H1 (cell line): ENCODE measurements around the gene TDRD9. TPM values are rescaled to one million over a fixed set of nuclear protein-coding genes. Genes with fewer than 3 reads are reported as not detected.

Source experiments
- CTCF ChIA-PET: fragments of 300-600 bp; sonication (Branson Sonifier 250); formaldehyde crosslinking; loops from one replicate; lab custom pipeline; 2021; ENCODE audit not compliant: partially characterized antibody; lab: Charles Lee
- POLR2A ChIA-PET: fragments of 300-600 bp; sonication (Branson Sonifier 250); formaldehyde crosslinking; loops from one replicate; lab custom pipeline; 2021; ENCODE audit warnings: inconsistent platforms; ENCODE audit not compliant: partially characterized antibody; lab: Charles Lee
- DNase-seq, 2 experiments: peaks; one replicate each; pipeline versions ENCODE4 v3.0.0 to v3.0.0-alpha.2; 2010 to 2022; ENCODE audit warnings: low spot score in 2 of 2, low read depth in 1 of 2, mixed read lengths in 1 of 2
- FAIRE-seq: peaks from 2 replicates; lab custom pipeline; 2011; peaks lifted over from hg19 to GRCh38; lab: Jason Lieb, UNC
- H2AFZ ChIP-seq: 2 replicates; pipeline ENCODE4 v1.8.1; 2012; ENCODE audit warnings: low read length, inconsistent platforms
- H2AK5ac ChIP-seq: 2 replicates; pipeline ENCODE4 v1.6.1; 2013; ENCODE audit warnings: low read depth, low read length
- H2BK120ac ChIP-seq: replicated peaks from 2 replicates; pipeline ENCODE3; 2013; ENCODE audit warnings: low read depth, low read length, inconsistent platforms
- H2BK12ac ChIP-seq: 2 replicates; pipeline ENCODE4 v1.6.1; 2013; ENCODE audit warnings: low read depth, low read length
- H2BK15ac ChIP-seq: 2 replicates; pipeline ENCODE4 v1.6.1; 2013; ENCODE audit warnings: low read length
- H2BK20ac ChIP-seq: 2 replicates; pipeline ENCODE4 v1.6.1; 2013; ENCODE audit warnings: low read length
- H2BK5ac ChIP-seq: 2 replicates; pipeline ENCODE4 v1.6.1; 2013; ENCODE audit warnings: low read depth, low read length
- H3K14ac ChIP-seq: 2 replicates; pipeline ENCODE4 v1.6.1; 2013; ENCODE audit warnings: inconsistent platforms; ENCODE audit not compliant: insufficient read length
- H3K18ac ChIP-seq: 2 replicates; pipeline ENCODE4 v1.6.1; 2013; ENCODE audit warnings: low read length; ENCODE audit errors: extremely low read depth
- H3K23ac ChIP-seq: 2 replicates; pipeline ENCODE4 v1.6.1; 2013; ENCODE audit warnings: inconsistent platforms; ENCODE audit not compliant: insufficient read length
- H3K23me2 ChIP-seq: 2 replicates; pipeline ENCODE4 v1.6.1; 2013; ENCODE audit warnings: low read depth, low read length
- H3K27ac ChIP-seq: 2 replicates; pipeline ENCODE4 v1.6.1; 2011; ENCODE audit warnings: low read depth, low read length, inconsistent platforms
- H3K27me3 ChIP-seq, 4 experiments: replicated peaks in 1 of 4; 1 replicate in 1 of 4; 2 replicates in 3 of 4; pipeline versions ENCODE4 v1.6.1 to v1.8.1; 2011 to 2013; ENCODE audit warnings: low read length in 3 of 4, mild to moderate bottlenecking in 3 of 4, inconsistent platforms in 2 of 4, mixed read lengths in 2 of 4, moderate library complexity in 1 of 4; ENCODE audit not compliant: control insufficient read depth in 3 of 4, insufficient read depth in 3 of 4; ENCODE audit errors: extremely low read depth in 1 of 4
- H3K36me3 ChIP-seq, 4 experiments: 2 replicates each; pipeline versions ENCODE4 v1.6.1 to v1.8.1; 2011 to 2013; ENCODE audit warnings: mild to moderate bottlenecking in 4 of 4, low read length in 3 of 4, moderate library complexity in 2 of 4, control low read depth in 1 of 4, inconsistent platforms in 1 of 4; ENCODE audit not compliant: insufficient read depth in 4 of 4, control insufficient read depth in 2 of 4
- H3K4ac ChIP-seq: replicated peaks from 2 replicates; pipeline ENCODE3; 2013; ENCODE audit warnings: low read length, low read depth, mixed read lengths, inconsistent platforms; ENCODE audit not compliant: insufficient read length
- H3K4me1 ChIP-seq, 4 experiments: replicated peaks in 1 of 4; 1 replicate in 1 of 4; 2 replicates in 3 of 4; pipeline versions ENCODE4 v1.6.1 to v1.8.1; 2011 to 2013; ENCODE audit warnings: low read length in 3 of 4, inconsistent platforms in 2 of 4, mixed read lengths in 1 of 4; ENCODE audit not compliant: insufficient read depth in 4 of 4, control insufficient read depth in 3 of 4
- H3K4me2 ChIP-seq, 2 experiments: 2 replicates each; pipeline versions ENCODE4 v1.6.1 to v1.8.1; 2011 to 2013; ENCODE audit warnings: low read depth in 2 of 2, low read length in 2 of 2, control low read depth in 1 of 2, inconsistent platforms in 1 of 2, mild to moderate bottlenecking in 1 of 2; ENCODE audit not compliant: insufficient read depth in 1 of 2
- H3K4me3 ChIP-seq, 4 experiments: fragments of 200-600, 300-600 bp in 1 of 4; sonication (generic), shearing (Covaris generic), sonication (Bioruptor Twin) in 1 of 4; 2 replicates each; pipeline versions ENCODE4 v1.5.1 to v1.8.1; 2011 to 2016; ENCODE audit warnings: low read length in 4 of 4, low read depth in 3 of 4, control low read depth in 2 of 4, inconsistent platforms in 2 of 4, mild to moderate bottlenecking in 2 of 4, mixed read lengths in 1 of 4, moderate library complexity in 1 of 4; ENCODE audit not compliant: insufficient read depth in 2 of 4; ENCODE audit errors: extremely low read depth in 1 of 4
- H3K56ac ChIP-seq: replicated peaks from 2 replicates; pipeline ENCODE3; 2013; ENCODE audit warnings: low read depth, mild to moderate bottlenecking, mixed read lengths, low read length, inconsistent platforms; ENCODE audit not compliant: insufficient read length
- H3K79me1 ChIP-seq: 2 replicates; pipeline ENCODE4 v1.6.1; 2013; ENCODE audit warnings: low read depth, low read length, control low read depth
- H3K79me2 ChIP-seq, 2 experiments: 2 replicates each; pipeline versions ENCODE4 v1.6.1 to v1.8.1; 2012 to 2013; ENCODE audit warnings: low read length in 2 of 2, mild to moderate bottlenecking in 2 of 2, inconsistent platforms in 1 of 2; ENCODE audit not compliant: insufficient read depth in 2 of 2, control insufficient read depth in 1 of 2
- H3K9ac ChIP-seq, 4 experiments: replicated peaks in 1 of 4; 1 replicate in 1 of 4; 2 replicates in 3 of 4; pipeline versions ENCODE4 v1.6.1 to v1.8.1; 2011 to 2013; ENCODE audit warnings: low read depth in 3 of 4, low read length in 3 of 4, control low read depth in 2 of 4, mild to moderate bottlenecking in 2 of 4, moderate library complexity in 2 of 4, inconsistent platforms in 1 of 4; ENCODE audit errors: extremely low read depth in 1 of 4
- H3K9me3 ChIP-seq, 2 experiments: 2 replicates each; pipeline versions ENCODE4 v1.6.1 to v1.8.1; 2012 to 2013; ENCODE audit warnings: mild to moderate bottlenecking in 2 of 2, moderate library complexity in 2 of 2, control low read depth in 1 of 2, inconsistent platforms in 1 of 2, low read depth in 1 of 2, low read length in 1 of 2, mixed read lengths in 1 of 2; ENCODE audit not compliant: insufficient read depth in 2 of 2
- H4K20me1 ChIP-seq, 2 experiments: replicated peaks in 1 of 2; 2 replicates each; pipeline versions ENCODE3 to v1.8.1; 2011 to 2013; ENCODE audit warnings: inconsistent platforms in 2 of 2, low read length in 2 of 2, mild to moderate bottlenecking in 1 of 2; ENCODE audit not compliant: insufficient read depth in 2 of 2, control insufficient read depth in 1 of 2
- H4K5ac ChIP-seq: 2 replicates; pipeline ENCODE4 v1.6.1; 2013; ENCODE audit warnings: low read length, low read depth, mixed read lengths, inconsistent platforms; ENCODE audit not compliant: insufficient read length
- H4K8ac ChIP-seq: 2 replicates; pipeline ENCODE4 v1.8.0; 2013; ENCODE audit warnings: mild to moderate bottlenecking, moderate library complexity, low read length, inconsistent platforms; ENCODE audit not compliant: insufficient read depth; ENCODE audit errors: extremely low read depth
- H4K91ac ChIP-seq: replicated peaks from 2 replicates; pipeline ENCODE3; 2013; ENCODE audit warnings: low read length, mixed read lengths, inconsistent platforms; ENCODE audit not compliant: insufficient read length
- E2F6 ChIP-seq: IDR thresholded peaks from 2 replicates; pipeline ENCODE4 v1.6.1; 2012; ENCODE audit warnings: inconsistent platforms
- FOSL1 ChIP-seq: IDR thresholded peaks from 2 replicates; pipeline ENCODE4 v1.6.1; 2011; ENCODE audit warnings: mild to moderate bottlenecking, low read depth, low read length, moderate library complexity; ENCODE audit not compliant: insufficient read depth
- JUN ChIP-seq: IDR thresholded peaks from 2 replicates; pipeline ENCODE4 v1.6.1; 2011; ENCODE audit warnings: low read depth, mild to moderate bottlenecking, improper control_type of control experiment, low read length
- SIN3A ChIP-seq, 2 experiments: IDR thresholded peaks in 1 of 2; conservative IDR thresholded peaks in 1 of 2; 2 replicates each; pipeline ENCODE4 v1.6.1; 2011 to 2012; ENCODE audit warnings: low read length in 2 of 2, improper control_type of control experiment in 1 of 2, low read depth in 1 of 2, mild to moderate bottlenecking in 1 of 2
- SP1 ChIP-seq: IDR thresholded peaks from 2 replicates; pipeline ENCODE4 v1.6.1; 2011; ENCODE audit warnings: low read depth, low read length
- SP2 ChIP-seq: IDR thresholded peaks from 2 replicates; pipeline ENCODE4 v1.6.1; 2012; ENCODE audit warnings: mild to moderate bottlenecking, low read length, inconsistent platforms
- SUZ12 ChIP-seq: fragments of 200-600 bp; sonication (generic); IDR thresholded peaks from 2 replicates; pipeline ENCODE4 v1.6.1; 2012; ENCODE audit warnings: mild to moderate bottlenecking, inconsistent platforms, low read length, moderate library complexity, mixed read lengths
- TAF7 ChIP-seq: optimal IDR thresholded peaks from 2 replicates; pipeline ENCODE3; 2011; ENCODE audit warnings: low read depth, mild to moderate bottlenecking, inconsistent platforms, low read length, moderate library complexity, borderline replicate concordance
- TEAD4 ChIP-seq: IDR thresholded peaks from 2 replicates; pipeline ENCODE4 v1.6.1; 2012; ENCODE audit warnings: low read depth, low read length, inconsistent platforms, mixed read lengths
- WGBS, 2 experiments: shearing (Covaris generic) in 1 of 2; methylation state at CpG; one replicate each; pipeline versions ENCODE4 v1.1.6 to v1.1.7; 2013 to 2015; ENCODE audit warnings: low lambda C conversion rate in 2 of 2, mixed read lengths in 2 of 2, inconsistent platforms in 1 of 2, low coverage in 1 of 2, missing lambda C conversion rate in 1 of 2; ENCODE audit not compliant: insufficient replicate concordance in 2 of 2, insufficient coverage in 1 of 2, insufficient read length in 1 of 2; ENCODE audit errors: extremely low coverage in 1 of 2, missing lambda C conversion rate in 1 of 2; 5-methylcytosine and 5-hydroxymethylcytosine counted together
- polyA plus RNA-seq, 7 experiments: library from polyadenylated mRNA; depleted of rRNA in 3 of 7; stranded (reverse) in 5 of 7; unstranded in 2 of 7; fragments of >200 nt in 5 of 7; fragments of 200-250 nt in 2 of 7; gene quantifications; 1 replicate in 5 of 7; 2 replicates in 1 of 7; 4 replicates in 1 of 7; pipeline versions ENCODE4 v1.2.1 to v1.2.3, GENCODE V29; 2011 to 2013; ENCODE audit warnings: missing spikeins in 2 of 7, mixed read lengths in 2 of 7
- total RNA-seq: library from RNA; stranded (reverse); fragmentation: NEBNext Ultra II Directional; extraction: Animal tissue kit (Norgen Biotek cat#: 25700); gene quantifications from 2 replicates; pipeline ENCODE4 v1.2.1, GENCODE V29; 2021
- TF ChIP-seq, protein P1 (sequence below): IDR thresholded peaks from 2 replicates; pipeline ENCODE4 v1.6.1; 2012; ENCODE audit warnings: inconsistent platforms

Gene TDRD9
- total and polyA plus RNA-seq, 2 of the 8 experiments (the other 6 are each of a cell fraction or from before 2014, with no cell fraction given), result not detected

GRCh38 chr14:103920981-103921854 is 7.0 kb upstream of the TDRD9 start:
- H3K14ac ChIP-seq, result no peak overlapping the region
- ChIA-PET POLR2A (interaction anchor here (0.6 to 1.7 kb wide), 3 partner anchors 11 to 94 kb away, joined by 3 to 7 read pairs (median 3); no protein-coding TSS in a partner anchor), CTCF (interaction anchor here (0.5 to 8.7 kb wide), 20 partner anchors 9 to 141 kb away, joined by 3 to 47 read pairs (median 4); no protein-coding TSS in a partner anchor)
- H2BK120ac ChIP-seq, result no peak overlapping the region
- peaks cover 4% of the 10 kb centered on the region for H3K79me1 ChIP-seq
- H3K9ac ChIP-seq, result peak overlapping the region; percentile 80 to 92 (median 84)
- H3K23ac ChIP-seq, result no peak overlapping the region
- peaks cover 0 to 5% of the 10 kb centered on the region in 2 experiments for H4K20me1 ChIP-seq
- DNase-seq (peak; percentile 74 to 96), FAIRE-seq (no peak)
- H3K27me3 ChIP-seq, result no peaks in the 10 kb centered on the region
- peak overlapping the region; percentile 95 for H4K8ac ChIP-seq
- peak overlapping the region; percentile 47 for H4K5ac ChIP-seq
- no peak overlapping the region for H2BK15ac ChIP-seq
- peak overlapping the region; percentile 67 for H3K27ac ChIP-seq
- H3K36me3 ChIP-seq, result peaks cover 0 to 8% (median 4%) of the 10 kb centered on the region in 4 experiments; a peak in 5 of 8 replicates
- H4K91ac ChIP-seq, result peak overlapping the region; percentile 36
- WGBS, 2 experiments, result 3% methylated on average over 49 of the region's 58 CpGs; no CpG with 5 or more reads in 1 of the 2 experiments
- peak overlapping the region; percentile 73 for H3K4ac ChIP-seq
- H3K4me1 ChIP-seq, result 0 out of 7 replicates have a peak, but pooled peaks cover 0 to 4% (median 0%) of the 10 kb centered on the region in 4 experiments
- H3K4me2 ChIP-seq, result peak overlapping the region; percentile 86 to 100
- peak overlapping the region; percentile 86 to 98 (median 94) for H3K4me3 ChIP-seq
- H3K79me2 ChIP-seq, result peaks cover 4 to 40% of the 10 kb centered on the region in 2 experiments
- H2BK20ac ChIP-seq, result no peak overlapping the region
- peak overlapping the region; percentile 22; the same call in 1 of the 2 replicates for H2BK5ac ChIP-seq
- H2BK12ac ChIP-seq, result no peak overlapping the region
- H3K23me2 ChIP-seq, result peaks cover 4% of the 10 kb centered on the region
- H2AK5ac ChIP-seq, result no peak overlapping the region
- H2AFZ ChIP-seq, result peak overlapping the region; percentile 98
- H3K9me3 ChIP-seq, result no peaks in the 10 kb centered on the region
- no peak overlapping the region for H3K18ac ChIP-seq
- H3K56ac ChIP-seq, result peak overlapping the region; percentile 84
- TF ChIP-seq FOSL1 (no peak), SIN3A (conservative IDR thresholded peaks at IDR 0.05 in 1 of 2, IDR thresholded peaks at IDR 0.05 in 1 of 2; ENCODE audit: low read depth in 1 of 2, low read length in 2 of 2) (peak; percentile 21 to 76; a peak in 2 of 4 replicates), SP1 (no peak; the same call in 1 of the 2 replicates), TAF7 (peak; percentile 78), E2F6 (no peak), JUN (no peak), TEAD4 (no peak), SUZ12 (no peak), SP2 (peak; percentile 62; the same call in 1 of the 2 replicates)
- TF ChIP-seq, protein P1, sequence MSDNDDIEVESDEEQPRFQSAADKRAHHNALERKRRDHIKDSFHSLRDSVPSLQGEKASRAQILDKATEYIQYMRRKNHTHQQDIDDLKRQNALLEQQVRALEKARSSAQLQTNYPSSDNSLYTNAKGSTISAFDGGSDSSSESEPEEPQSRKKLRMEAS, result no peak; the same call in 1 of the 2 replicates
